HCT116 (cell line): Measurements from ENCODE around the gene MAN1A1.

ENCODE experiments used
- ATF3 ChIP-seq: IDR thresholded peaks from 2 replicates; pipeline ENCODE4 v1.6.1; 2012
- CEBPB ChIP-seq: IDR thresholded peaks from 2 replicates; pipeline ENCODE4 v1.6.1; 2012; ENCODE audit warnings: low read depth
- CTCF ChIP-seq, 3 experiments: fragments of 200-600 bp in 1 of 3; sonication (generic) in 1 of 3; IDR thresholded peaks in 2 of 3; conservative IDR thresholded peaks in 1 of 3; 2 replicates each; pipeline ENCODE4 v1.5.1; 2012 to 2017; ENCODE audit warnings: low read depth in 2 of 3, low read length in 2 of 3, antibody characterized with exemption in 1 of 3, borderline replicate concordance in 1 of 3, control low read depth in 1 of 3, mild to moderate bottlenecking in 1 of 3, mixed read lengths in 1 of 3, mixed run types in 1 of 3, moderate library complexity in 1 of 3; ENCODE audit not compliant: insufficient read depth in 1 of 3
- EGR1 ChIP-seq: IDR thresholded peaks from 2 replicates; pipeline ENCODE4 v1.6.1; 2012; ENCODE audit warnings: low read depth
- EZH2 ChIP-seq: fragments of 200-600 bp; sonication (generic); IDR thresholded peaks from 2 replicates; pipeline ENCODE4 v1.6.1; 2017; ENCODE audit warnings: antibody characterized with exemption, mixed run types
- MAX ChIP-seq: IDR thresholded peaks from 2 replicates; pipeline ENCODE4 v1.6.1; 2012
- POLR2A ChIP-seq: IDR thresholded peaks from 2 replicates; pipeline ENCODE4 v1.7.0; 2011; ENCODE audit warnings: borderline replicate concordance; ENCODE audit not compliant: insufficient read depth, insufficient read length; ENCODE audit errors: extremely low read depth
- SRF ChIP-seq: IDR thresholded peaks from 2 replicates; pipeline ENCODE4 v1.6.1; 2012; ENCODE audit warnings: low read depth

GRCh38 chr6:119170103-119170446, 179.5 kb downstream of the MAN1A1 start:
- no peak for TF ChIP-seq CTCF (IDR thresholded peaks at IDR 0.05 in 2 of 3, conservative IDR thresholded peaks at IDR 0.05 in 1 of 3; ENCODE audit: borderline replicate concordance in 1 of 3, insufficient read depth in 1 of 3, low read depth in 2 of 3, low read length in 2 of 3)
- TF ChIP-seq CEBPB, result no peak
- TF ChIP-seq POLR2A, result no peak
- no peak for TF ChIP-seq SRF
- no peak for TF ChIP-seq ATF3
- TF ChIP-seq EZH2, result no peak
- no peak for TF ChIP-seq MAX
- TF ChIP-seq EGR1, result no peak
